GM21717 (cell line): ENCODE results near the gene PRKAG2.

Source experiments
- ATAC-seq: cut with Tn5 transposase; IDR thresholded peaks from one replicate; pipeline ENCODE4 v1.9.1; 2021; ENCODE audit warnings: mild to moderate bottlenecking, moderate library complexity; ENCODE audit not compliant: unreplicated experiment

The PRKAG2 gene

GRCh38 chr7:151611041-151611440 lies 265.9 kb downstream of the PRKAG2 start:
- ATAC-seq, result no peak

- no peak for ATAC-seq
Measured at GRCh38 chr7:151608031-151608551, 268.8 kb downstream of the PRKAG2 start.

GRCh38 chr7:151607464-151607867 lies 269.4 kb downstream of the PRKAG2 start:
- ATAC-seq, result no peak

GRCh38 chr7:151603951-151604350 lies 273.0 kb downstream of the PRKAG2 start:
- ATAC-seq, result no peak

- ATAC-seq, result no peak
Measured at GRCh38 chr7:151601521-151602305, 275.2 kb downstream of the PRKAG2 start.

GRCh38 chr7:151600331-151600730 lies 276.6 kb downstream of the PRKAG2 start:
- ATAC-seq, result no peak

- ATAC-seq, result no peak
Measured at GRCh38 chr7:151599401-151600227, 277.3 kb downstream of the PRKAG2 start.

GRCh38 chr7:151597541-151598444 lies 279.1 kb downstream of the PRKAG2 start:
- ATAC-seq, result no peak

- ATAC-seq, result no peak
Measured at GRCh38 chr7:151595702-151596350, 281.1 kb downstream of the PRKAG2 start.

GRCh38 chr7:151592868-151593486 lies 283.9 kb downstream of the PRKAG2 start:
- no peak for ATAC-seq

GRCh38 chr7:151592330-151592729 lies 284.6 kb downstream of the PRKAG2 start:
- no peak for ATAC-seq

GRCh38 chr7:151591866-151592265 lies 285.0 kb downstream of the PRKAG2 start:
- ATAC-seq, result no peak

- no peak for ATAC-seq
Measured at GRCh38 chr7:151590850-151591771, 285.8 kb downstream of the PRKAG2 start.

GRCh38 chr7:151590071-151590849 lies 286.7 kb downstream of the PRKAG2 start:
- no peak for ATAC-seq

- ATAC-seq, result no peak
Measured at GRCh38 chr7:151588982-151589381, 287.9 kb downstream of the PRKAG2 start.

GRCh38 chr7:151586531-151587260 lies 290.2 kb downstream of the PRKAG2 start:
- ATAC-seq, result no peak

- ATAC-seq, result no peak
Measured at GRCh38 chr7:151585744-151586393, 291.0 kb downstream of the PRKAG2 start.
